HCEC 1CT (cell line): Measurements from ENCODE around the gene BBOX1.
"Not testable (repeated sequence)": the region's sequence is repeated elsewhere in the genome, so short reads cannot be mapped to it uniquely, and the experiment has no call there.

ENCODE experiments used
- DNase-seq: peaks from one replicate; pipeline ENCODE4 v3.0.0-alpha.2; 2017

BBOX1 gene

GRCh38 chr11:27085605-27086004 lies 45.0 kb downstream of the BBOX1 start:
- DNase-seq, result no peak

- peak; percentile 28 for DNase-seq
Measured at GRCh38 chr11:27087432-27087831, 46.8 kb downstream of the BBOX1 start.

GRCh38 chr11:27088353-27088752 lies 47.7 kb downstream of the BBOX1 start:
- DNase-seq, result no peak

GRCh38 chr11:27089746-27090145 lies 49.1 kb downstream of the BBOX1 start:
- DNase-seq, result no peak

GRCh38 chr11:27090357-27090948 lies 49.8 kb downstream of the BBOX1 start:
- DNase-seq, result not testable (repeated sequence)

GRCh38 chr11:27094120-27094519 lies 53.5 kb downstream of the BBOX1 start:
- no peak for DNase-seq

GRCh38 chr11:27095059-27095458 lies 54.4 kb downstream of the BBOX1 start:
- no peak for DNase-seq

- no peak for DNase-seq
Measured at GRCh38 chr11:27095887-27096286, 55.3 kb downstream of the BBOX1 start.

- DNase-seq, result no peak
Measured at GRCh38 chr11:27097551-27097950, 56.9 kb downstream of the BBOX1 start.

- no peak for DNase-seq
Measured at GRCh38 chr11:27100534-27100933, 59.9 kb downstream of the BBOX1 start.

GRCh38 chr11:27107548-27107947 lies 66.9 kb downstream of the BBOX1 start:
- no peak for DNase-seq

GRCh38 chr11:27108809-27109208 lies 68.2 kb downstream of the BBOX1 start:
- DNase-seq, result no peak

- DNase-seq, result no peak
Measured at GRCh38 chr11:27111896-27112295, 71.3 kb downstream of the BBOX1 start.

- no peak for DNase-seq
Measured at GRCh38 chr11:27112946-27113345, 72.3 kb downstream of the BBOX1 start.

GRCh38 chr11:27115051-27115650 lies 74.5 kb downstream of the BBOX1 start:
- no peak for DNase-seq

GRCh38 chr11:27116684-27117083 lies 76.1 kb downstream of the BBOX1 start:
- peak; percentile 41 for DNase-seq

- DNase-seq, result peak; percentile 36
Measured at GRCh38 chr11:27118371-27118770, 77.8 kb downstream of the BBOX1 start.

GRCh38 chr11:27118949-27119348 lies 78.3 kb downstream of the BBOX1 start:
- DNase-seq, result peak; percentile 10

GRCh38 chr11:27119396-27119795 lies 78.8 kb downstream of the BBOX1 start:
- DNase-seq, result no peak

GRCh38 chr11:27120211-27120610 lies 79.6 kb downstream of the BBOX1 start:
- DNase-seq, result peak; percentile 43

- DNase-seq, result peak; percentile 15
Measured at GRCh38 chr11:27122001-27122400, 81.4 kb downstream of the BBOX1 start.

- DNase-seq, result peak; percentile 61
Measured at GRCh38 chr11:27124514-27125264, 84.1 kb downstream of the BBOX1 start.

GRCh38 chr11:27129686-27130085 lies 89.1 kb downstream of the BBOX1 start:
- no peak for DNase-seq

- no peak for DNase-seq
Measured at GRCh38 chr11:27130806-27131205, 90.2 kb downstream of the BBOX1 start.
